Neural cell (in vitro differentiated cells): Measurements from ENCODE around the gene C1orf167. TPM values are rescaled to one million over a fixed set of nuclear protein-coding genes. Genes with fewer than 3 reads are reported as not detected.

Experiments
- H2AFZ ChIP-seq: fragments of 200-600, 300-800 bp; sonication (generic), shearing (Covaris generic); 2 replicates; pipeline ENCODE4 v1.6.0; 2014; ENCODE audit warnings: low read depth, mild to moderate bottlenecking, antibody characterized with exemption, low read length, moderate library complexity
- H3F3A ChIP-seq: fragments of 200-600 bp; shearing (Covaris generic); 2 replicates; pipeline ENCODE4 v1.6.1; 2016; ENCODE audit warnings: mild to moderate bottlenecking, moderate library complexity, mixed read lengths, antibody characterized with exemption, low read length; ENCODE audit not compliant: insufficient read depth, poor library complexity, severe bottlenecking
- H3K27ac ChIP-seq: fragments of 200-600, 300-800 bp; sonication (generic), shearing (Covaris generic); 2 replicates; pipeline ENCODE4 v1.5.1; 2014; ENCODE audit warnings: mild to moderate bottlenecking, low read length, moderate library complexity
- H3K27me3 ChIP-seq: fragments of 300-800, 200-600 bp; sonication (generic), shearing (Covaris generic); 2 replicates; pipeline ENCODE4 v1.6.0; 2014; ENCODE audit warnings: mild to moderate bottlenecking, low read depth, low read length, moderate library complexity; ENCODE audit not compliant: insufficient read depth
- H3K36me3 ChIP-seq: fragments of 300-800, 200-600 bp; sonication (generic), shearing (Covaris generic); 2 replicates; pipeline ENCODE4 v1.5.1; 2014; ENCODE audit warnings: mild to moderate bottlenecking, antibody characterized with exemption, low read length, moderate library complexity; ENCODE audit not compliant: insufficient read depth
- H3K4me2 ChIP-seq: fragments of 300-800, 200-600 bp; sonication (generic), shearing (Covaris generic); 2 replicates; pipeline ENCODE4 v1.6.0; 2014; ENCODE audit warnings: mild to moderate bottlenecking, low read length
- H3K4me3 ChIP-seq: fragments of 300-800, 200-600 bp; sonication (generic), shearing (Covaris generic); 2 replicates; pipeline ENCODE4 v1.5.1; 2014; ENCODE audit warnings: mild to moderate bottlenecking, low read length, moderate library complexity
- H3K79me2 ChIP-seq: fragments of 200-600 bp; shearing (Covaris generic); replicated peaks from 2 replicates; pipeline ENCODE4 v1.6.0; 2014; ENCODE audit warnings: mild to moderate bottlenecking, low read length, moderate library complexity; ENCODE audit not compliant: insufficient read depth
- H3K9ac ChIP-seq: fragments of 300-800, 200-600 bp; sonication (generic), shearing (Covaris generic); 2 replicates; pipeline ENCODE4 v1.6.1; 2016; ENCODE audit warnings: mild to moderate bottlenecking, low read length, mixed read lengths
- H3K9me2 ChIP-seq: fragments of 200-600 bp; shearing (Covaris generic); 2 replicates; pipeline ENCODE4 v1.6.1; 2016; ENCODE audit warnings: mild to moderate bottlenecking, low read length, mixed read lengths; ENCODE audit not compliant: insufficient read depth
- H3K9me3 ChIP-seq: fragments of 200-600, 300-800 bp; sonication (generic), shearing (Covaris generic); 2 replicates; pipeline ENCODE4 v1.6.1; 2016; ENCODE audit warnings: mild to moderate bottlenecking, mixed run types, low read length, moderate library complexity, mixed read lengths
- H4K20me1 ChIP-seq: fragments of 200-600 bp; shearing (Covaris generic); 2 replicates; pipeline ENCODE4 v1.6.1; 2016; ENCODE audit warnings: mild to moderate bottlenecking, mixed run types; ENCODE audit not compliant: insufficient read depth
- CTCF ChIP-seq: fragments of 450-650 bp; IDR thresholded peaks from 2 replicates; pipeline ENCODE4 v1.5.1; 2014; ENCODE audit warnings: antibody characterized with exemption, mild to moderate bottlenecking, moderate library complexity; ENCODE audit not compliant: poor library complexity, severe bottlenecking
- EP300 ChIP-seq: fragments of 450-650 bp; conservative IDR thresholded peaks from 2 replicates; pipeline ENCODE4 v1.6.1; 2014; ENCODE audit warnings: antibody characterized with exemption, mild to moderate bottlenecking, moderate library complexity; ENCODE audit not compliant: poor library complexity, severe bottlenecking
- EZH2 ChIP-seq: fragments of 200-600, 300-800 bp; shearing (Covaris generic), sonication (generic); IDR thresholded peaks from 2 replicates; pipeline ENCODE4 v1.6.1; 2014; ENCODE audit warnings: antibody characterized with exemption, low read length, borderline replicate concordance, mild to moderate bottlenecking; ENCODE audit not compliant: insufficient read depth, poor library complexity, severe bottlenecking
- MXI1 ChIP-seq: fragments of 450-650 bp; conservative IDR thresholded peaks from 2 replicates; pipeline ENCODE4 v1.6.1; 2014; ENCODE audit warnings: antibody characterized with exemption, mild to moderate bottlenecking; ENCODE audit not compliant: poor library complexity, severe bottlenecking
- POLR2AphosphoS5 ChIP-seq: IDR thresholded peaks from 2 replicates; pipeline ENCODE4 v1.6.1; 2012
- RAD21 ChIP-seq: fragments of 450-650 bp; conservative IDR thresholded peaks from 2 replicates; pipeline ENCODE4 v1.6.1; 2014; ENCODE audit warnings: antibody characterized with exemption, mild to moderate bottlenecking, moderate library complexity
- REST ChIP-seq: IDR thresholded peaks from 2 replicates; pipeline ENCODE4 v1.6.1; 2012; ENCODE audit warnings: borderline replicate concordance
- SMC3 ChIP-seq: fragments of 450-650 bp; conservative IDR thresholded peaks from 2 replicates; pipeline ENCODE4 v1.6.1; 2014; ENCODE audit warnings: antibody characterized with exemption, mild to moderate bottlenecking, moderate library complexity; ENCODE audit not compliant: poor library complexity
- TAF1 ChIP-seq: IDR thresholded peaks from 2 replicates; pipeline ENCODE4 v1.6.1; 2012; ENCODE audit warnings: low read depth
- polyA plus RNA-seq: library from polyadenylated mRNA; depleted of rRNA; stranded (reverse); fragments of >200 nt; gene quantifications from 2 replicates; pipeline ENCODE4 v1.2.3, GENCODE V29; 2014

Gene C1orf167
- polyA plus RNA-seq, 1 donor from 2014 or later: not detected

DNA sequence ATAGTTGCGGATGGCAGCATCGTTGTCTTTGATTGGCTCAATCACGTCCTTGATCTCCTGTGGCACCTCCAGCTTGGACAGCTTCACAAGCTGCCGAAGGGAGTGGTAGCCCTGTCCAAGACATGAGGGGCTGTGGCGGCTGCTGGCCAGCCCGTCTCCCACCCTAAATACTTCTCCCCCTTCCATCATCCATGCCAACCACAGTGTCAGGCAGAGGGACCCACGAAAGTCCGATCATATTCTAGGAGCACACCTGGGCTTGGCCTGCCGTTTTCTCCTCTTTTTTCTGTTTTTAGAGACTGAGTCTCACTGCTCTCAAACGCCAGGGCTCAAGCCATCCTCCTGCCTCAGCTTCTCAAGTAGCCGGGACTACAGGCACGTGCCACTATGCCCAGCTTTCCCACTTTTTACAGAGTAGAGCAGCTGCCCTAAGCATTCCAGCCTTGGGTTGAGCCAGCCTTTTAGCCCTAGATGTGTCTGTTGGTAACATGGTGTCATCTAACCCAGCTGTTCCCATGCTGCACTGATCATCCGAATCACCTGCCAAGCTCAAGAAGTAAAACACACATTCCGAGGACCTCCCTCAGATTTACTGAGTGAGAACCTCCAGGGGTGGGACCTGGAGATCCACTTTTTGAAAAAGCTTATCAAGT, 33.4 kb downstream of the C1orf167 start:
- H3K9me2 ChIP-seq: no peaks in the 10 kb centered on the region
- no peak overlapping the region for H3K27ac ChIP-seq
- H3K9ac ChIP-seq: no peak overlapping the region
- no peaks in the 10 kb centered on the region for H3K27me3 ChIP-seq
- no peaks in the 10 kb centered on the region for H3K36me3 ChIP-seq
- H3K4me3 ChIP-seq: no peak overlapping the region
- no peaks in the 10 kb centered on the region for H3K79me2 ChIP-seq
- H4K20me1 ChIP-seq: no peaks in the 10 kb centered on the region
- no peak overlapping the region for H3K4me2 ChIP-seq
- no peaks in the 10 kb centered on the region for H3F3A ChIP-seq
- H2AFZ ChIP-seq: no peak overlapping the region
- TF ChIP-seq SMC3 (no peak), POLR2AphosphoS5 (no peak), TAF1 (no peak), MXI1 (no peak), REST (no peak), CTCF (no peak), EZH2 (no peak), RAD21 (no peak), EP300 (no peak)
- no peaks in the 10 kb centered on the region for H3K9me3 ChIP-seq

- H3K9me2 ChIP-seq: no peaks in the 10 kb centered on the region
- no peak overlapping the region for H3K9ac ChIP-seq
- no peaks in the 10 kb centered on the region for H3K9me3 ChIP-seq
- H3F3A ChIP-seq: no peaks in the 10 kb centered on the region
- no peak overlapping the region for H3K4me2 ChIP-seq
- H3K79me2 ChIP-seq: no peaks in the 10 kb centered on the region
- H2AFZ ChIP-seq: no peak overlapping the region
- no peak overlapping the region for H3K4me3 ChIP-seq
- no peaks in the 10 kb centered on the region for H4K20me1 ChIP-seq
- no peaks in the 10 kb centered on the region for H3K36me3 ChIP-seq
- TF ChIP-seq EP300: no peak
- no peak for TF ChIP-seq REST
- TF ChIP-seq SMC3: no peak
- no peak overlapping the region for H3K27ac ChIP-seq
- H3K27me3 ChIP-seq: no peaks in the 10 kb centered on the region
Observed at GRCh38 chr1:11796036-11796828, 34.2 kb downstream of the C1orf167 start.
